H1 (cell line): Measurements from ENCODE around the gene CCL22. TPM values are rescaled to one million over a fixed set of nuclear protein-coding genes. Genes with fewer than 3 reads are reported as not detected.

Experiments used
- CTCF ChIA-PET: fragments of 300-600 bp; sonication (Branson Sonifier 250); formaldehyde crosslinking; loops from one replicate; lab custom pipeline; 2021; ENCODE audit not compliant: partially characterized antibody; lab: Charles Lee
- POLR2A ChIA-PET: fragments of 300-600 bp; sonication (Branson Sonifier 250); formaldehyde crosslinking; loops from one replicate; lab custom pipeline; 2021; ENCODE audit warnings: inconsistent platforms; ENCODE audit not compliant: partially characterized antibody; lab: Charles Lee
- DNase-seq, 2 experiments: peaks; one replicate each; pipeline versions ENCODE4 v3.0.0 to v3.0.0-alpha.2; 2010 to 2022; ENCODE audit warnings: low spot score in 2 of 2, low read depth in 1 of 2, mixed read lengths in 1 of 2
- FAIRE-seq: peaks from 2 replicates; lab custom pipeline; 2011; peaks lifted over from hg19 to GRCh38; lab: Jason Lieb, UNC
- H2AFZ ChIP-seq: 2 replicates; pipeline ENCODE4 v1.8.1; 2012; ENCODE audit warnings: low read length, inconsistent platforms
- H2AK5ac ChIP-seq: 2 replicates; pipeline ENCODE4 v1.6.1; 2013; ENCODE audit warnings: low read depth, low read length
- H2BK120ac ChIP-seq: replicated peaks from 2 replicates; pipeline ENCODE3; 2013; ENCODE audit warnings: low read depth, low read length, inconsistent platforms
- H2BK12ac ChIP-seq: 2 replicates; pipeline ENCODE4 v1.6.1; 2013; ENCODE audit warnings: low read depth, low read length
- H2BK15ac ChIP-seq: 2 replicates; pipeline ENCODE4 v1.6.1; 2013; ENCODE audit warnings: low read length
- H2BK20ac ChIP-seq: 2 replicates; pipeline ENCODE4 v1.6.1; 2013; ENCODE audit warnings: low read length
- H2BK5ac ChIP-seq: 2 replicates; pipeline ENCODE4 v1.6.1; 2013; ENCODE audit warnings: low read depth, low read length
- H3K14ac ChIP-seq: 2 replicates; pipeline ENCODE4 v1.6.1; 2013; ENCODE audit warnings: inconsistent platforms; ENCODE audit not compliant: insufficient read length
- H3K18ac ChIP-seq: 2 replicates; pipeline ENCODE4 v1.6.1; 2013; ENCODE audit warnings: low read length; ENCODE audit errors: extremely low read depth
- H3K23ac ChIP-seq: 2 replicates; pipeline ENCODE4 v1.6.1; 2013; ENCODE audit warnings: inconsistent platforms; ENCODE audit not compliant: insufficient read length
- H3K23me2 ChIP-seq: 2 replicates; pipeline ENCODE4 v1.6.1; 2013; ENCODE audit warnings: low read depth, low read length
- H3K27ac ChIP-seq: 2 replicates; pipeline ENCODE4 v1.6.1; 2011; ENCODE audit warnings: low read depth, low read length, inconsistent platforms
- H3K27me3 ChIP-seq, 4 experiments: replicated peaks in 1 of 4; 1 replicate in 1 of 4; 2 replicates in 3 of 4; pipeline versions ENCODE4 v1.6.1 to v1.8.1; 2011 to 2013; ENCODE audit warnings: low read length in 3 of 4, mild to moderate bottlenecking in 3 of 4, inconsistent platforms in 2 of 4, mixed read lengths in 2 of 4, moderate library complexity in 1 of 4; ENCODE audit not compliant: control insufficient read depth in 3 of 4, insufficient read depth in 3 of 4; ENCODE audit errors: extremely low read depth in 1 of 4
- H3K36me3 ChIP-seq, 4 experiments: 2 replicates each; pipeline versions ENCODE4 v1.6.1 to v1.8.1; 2011 to 2013; ENCODE audit warnings: mild to moderate bottlenecking in 4 of 4, low read length in 3 of 4, moderate library complexity in 2 of 4, control low read depth in 1 of 4, inconsistent platforms in 1 of 4; ENCODE audit not compliant: insufficient read depth in 4 of 4, control insufficient read depth in 2 of 4
- H3K4ac ChIP-seq: replicated peaks from 2 replicates; pipeline ENCODE3; 2013; ENCODE audit warnings: low read length, low read depth, mixed read lengths, inconsistent platforms; ENCODE audit not compliant: insufficient read length
- H3K4me1 ChIP-seq, 4 experiments: replicated peaks in 1 of 4; 1 replicate in 1 of 4; 2 replicates in 3 of 4; pipeline versions ENCODE4 v1.6.1 to v1.8.1; 2011 to 2013; ENCODE audit warnings: low read length in 3 of 4, inconsistent platforms in 2 of 4, mixed read lengths in 1 of 4; ENCODE audit not compliant: insufficient read depth in 4 of 4, control insufficient read depth in 3 of 4
- H3K4me2 ChIP-seq, 2 experiments: 2 replicates each; pipeline versions ENCODE4 v1.6.1 to v1.8.1; 2011 to 2013; ENCODE audit warnings: low read depth in 2 of 2, low read length in 2 of 2, control low read depth in 1 of 2, inconsistent platforms in 1 of 2, mild to moderate bottlenecking in 1 of 2; ENCODE audit not compliant: insufficient read depth in 1 of 2
- H3K4me3 ChIP-seq, 4 experiments: fragments of 200-600, 300-600 bp in 1 of 4; sonication (generic), shearing (Covaris generic), sonication (Bioruptor Twin) in 1 of 4; 2 replicates each; pipeline versions ENCODE4 v1.5.1 to v1.8.1; 2011 to 2016; ENCODE audit warnings: low read length in 4 of 4, low read depth in 3 of 4, control low read depth in 2 of 4, inconsistent platforms in 2 of 4, mild to moderate bottlenecking in 2 of 4, mixed read lengths in 1 of 4, moderate library complexity in 1 of 4; ENCODE audit not compliant: insufficient read depth in 2 of 4; ENCODE audit errors: extremely low read depth in 1 of 4
- H3K56ac ChIP-seq: replicated peaks from 2 replicates; pipeline ENCODE3; 2013; ENCODE audit warnings: low read depth, mild to moderate bottlenecking, mixed read lengths, low read length, inconsistent platforms; ENCODE audit not compliant: insufficient read length
- H3K79me1 ChIP-seq: 2 replicates; pipeline ENCODE4 v1.6.1; 2013; ENCODE audit warnings: low read depth, low read length, control low read depth
- H3K79me2 ChIP-seq, 2 experiments: 2 replicates each; pipeline versions ENCODE4 v1.6.1 to v1.8.1; 2012 to 2013; ENCODE audit warnings: low read length in 2 of 2, mild to moderate bottlenecking in 2 of 2, inconsistent platforms in 1 of 2; ENCODE audit not compliant: insufficient read depth in 2 of 2, control insufficient read depth in 1 of 2
- H3K9ac ChIP-seq, 4 experiments: replicated peaks in 1 of 4; 1 replicate in 1 of 4; 2 replicates in 3 of 4; pipeline versions ENCODE4 v1.6.1 to v1.8.1; 2011 to 2013; ENCODE audit warnings: low read depth in 3 of 4, low read length in 3 of 4, control low read depth in 2 of 4, mild to moderate bottlenecking in 2 of 4, moderate library complexity in 2 of 4, inconsistent platforms in 1 of 4; ENCODE audit errors: extremely low read depth in 1 of 4
- H3K9me3 ChIP-seq, 2 experiments: 2 replicates each; pipeline versions ENCODE4 v1.6.1 to v1.8.1; 2012 to 2013; ENCODE audit warnings: mild to moderate bottlenecking in 2 of 2, moderate library complexity in 2 of 2, control low read depth in 1 of 2, inconsistent platforms in 1 of 2, low read depth in 1 of 2, low read length in 1 of 2, mixed read lengths in 1 of 2; ENCODE audit not compliant: insufficient read depth in 2 of 2
- H4K20me1 ChIP-seq, 2 experiments: replicated peaks in 1 of 2; 2 replicates each; pipeline versions ENCODE3 to v1.8.1; 2011 to 2013; ENCODE audit warnings: inconsistent platforms in 2 of 2, low read length in 2 of 2, mild to moderate bottlenecking in 1 of 2; ENCODE audit not compliant: insufficient read depth in 2 of 2, control insufficient read depth in 1 of 2
- H4K5ac ChIP-seq: 2 replicates; pipeline ENCODE4 v1.6.1; 2013; ENCODE audit warnings: low read length, low read depth, mixed read lengths, inconsistent platforms; ENCODE audit not compliant: insufficient read length
- H4K8ac ChIP-seq: 2 replicates; pipeline ENCODE4 v1.8.0; 2013; ENCODE audit warnings: mild to moderate bottlenecking, moderate library complexity, low read length, inconsistent platforms; ENCODE audit not compliant: insufficient read depth; ENCODE audit errors: extremely low read depth
- H4K91ac ChIP-seq: replicated peaks from 2 replicates; pipeline ENCODE3; 2013; ENCODE audit warnings: low read length, mixed read lengths, inconsistent platforms; ENCODE audit not compliant: insufficient read length
- KDM4A ChIP-seq: IDR thresholded peaks from one replicate; pipeline ENCODE4 v1.7.1; 2012; ENCODE audit warnings: low read depth, mild to moderate bottlenecking, moderate library complexity, low read length, inconsistent platforms; ENCODE audit not compliant: severe bottlenecking
- SIRT6 ChIP-seq: IDR thresholded peaks from one replicate; pipeline ENCODE4 v1.7.1; 2012; ENCODE audit warnings: low read length, inconsistent platforms
- TAF1 ChIP-seq: IDR thresholded peaks from 2 replicates; pipeline ENCODE4 v1.6.1; 2011; ENCODE audit warnings: mild to moderate bottlenecking, low read depth, low read length
- WGBS, 2 experiments: shearing (Covaris generic) in 1 of 2; methylation state at CpG; one replicate each; pipeline versions ENCODE4 v1.1.6 to v1.1.7; 2013 to 2015; ENCODE audit warnings: low lambda C conversion rate in 2 of 2, mixed read lengths in 2 of 2, inconsistent platforms in 1 of 2, low coverage in 1 of 2, missing lambda C conversion rate in 1 of 2; ENCODE audit not compliant: insufficient replicate concordance in 2 of 2, insufficient coverage in 1 of 2, insufficient read length in 1 of 2; ENCODE audit errors: extremely low coverage in 1 of 2, missing lambda C conversion rate in 1 of 2; 5-methylcytosine and 5-hydroxymethylcytosine counted together
- polyA plus RNA-seq, 7 experiments: library from polyadenylated mRNA; depleted of rRNA in 3 of 7; stranded (reverse) in 5 of 7; unstranded in 2 of 7; fragments of >200 nt in 5 of 7; fragments of 200-250 nt in 2 of 7; gene quantifications; 1 replicate in 5 of 7; 2 replicates in 1 of 7; 4 replicates in 1 of 7; pipeline versions ENCODE4 v1.2.1 to v1.2.3, GENCODE V29; 2011 to 2013; ENCODE audit warnings: missing spikeins in 2 of 7, mixed read lengths in 2 of 7
- total RNA-seq: library from RNA; stranded (reverse); fragmentation: NEBNext Ultra II Directional; extraction: Animal tissue kit (Norgen Biotek cat#: 25700); gene quantifications from 2 replicates; pipeline ENCODE4 v1.2.1, GENCODE V29; 2021

Gene CCL22
- total and polyA plus RNA-seq, 2 of the 8 experiments (the other 6 are each of a cell fraction or from before 2014, with no cell fraction given): not detected

DNA sequence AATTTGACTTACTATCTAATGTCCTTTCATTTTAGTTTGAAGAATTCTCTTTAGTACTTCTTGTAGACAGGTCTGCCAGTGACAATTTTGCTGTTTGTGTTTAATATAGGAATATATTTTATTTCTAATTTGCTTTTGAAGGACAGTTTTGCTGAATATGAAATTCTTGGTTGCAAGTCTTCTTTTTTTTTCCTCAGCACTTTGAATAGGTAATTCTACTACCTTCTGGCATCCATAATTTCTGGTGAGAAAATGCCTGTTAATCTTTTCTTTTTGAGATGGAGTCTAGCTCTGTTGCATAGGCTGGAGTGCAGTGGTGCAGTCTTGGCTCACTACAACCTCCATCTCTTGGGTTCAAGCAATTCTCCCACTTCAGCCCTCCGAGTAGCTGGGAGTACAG, 25.2 kb upstream of the CCL22 start:
- CTCF ChIA-PET: interaction anchor here (1.3 kb wide), 1 partner anchor 86 kb away, joined by 3 read pairs; no protein-coding TSS in a partner anchor
- Histone ChIP-seq H3K18ac (no peak overlapping the region), H3K23me2 (no peaks in the 10 kb centered on the region), H3K4ac (no peak overlapping the region), H4K8ac (no peak overlapping the region), H3K36me3 (no peaks in the 10 kb centered on the region), H3K27me3 (no peaks in the 10 kb centered on the region), H3K9ac (no peak overlapping the region), H3K4me2 (no peak overlapping the region), H3K4me3 (no peak overlapping the region), H2BK120ac (no peak overlapping the region), H2AK5ac (no peak overlapping the region), H4K5ac (no peak overlapping the region), H3K79me2 (no peaks in the 10 kb centered on the region), H2AFZ (no peak overlapping the region), H3K9me3 (no peaks in the 10 kb centered on the region), H4K91ac (no peak overlapping the region), H3K56ac (no peak overlapping the region), H3K79me1 (no peaks in the 10 kb centered on the region), H3K4me1 (no peaks in the 10 kb centered on the region), H4K20me1 (no peaks in the 10 kb centered on the region), H2BK5ac (no peak overlapping the region), H3K14ac (no peak overlapping the region), H2BK12ac (no peak overlapping the region), H3K27ac (no peak overlapping the region), H3K23ac (no peak overlapping the region), H2BK15ac (no peak overlapping the region), H2BK20ac (0 out of 2 replicates have a peak overlapping the region, but pooled peaks have one; percentile 5)
- POLR2A ChIA-PET: no interaction called here
- 77% methylated on average over 1 of the region's 1 CpG; no CpG with 5 or more reads in 1 of the 2 experiments for WGBS, 2 experiments
- no peak for DNase-seq
- no peak for TF ChIP-seq SIRT6
- no peak for TF ChIP-seq KDM4A
- TF ChIP-seq TAF1: no peak
- TF ChIP-seq, all 59 proteins: peak for 0
- FAIRE-seq: no peak
